Loucy (cell line): ENCODE data around the gene ICAM5.

Experiments
- H2AFZ ChIP-seq: fragments of 200-600 bp; sonication (generic); 2 replicates; pipeline ENCODE4 v1.6.0; 2016; ENCODE audit warnings: antibody characterized with exemption, mild to moderate bottlenecking, low read length, moderate library complexity
- H3F3A ChIP-seq: fragments of 200-600 bp; 2 replicates; pipeline ENCODE4 v1.6.0; 2016; ENCODE audit warnings: antibody characterized with exemption, low read depth, mild to moderate bottlenecking
- H3K27me3 ChIP-seq: fragments of 200-600 bp; sonication (generic); 2 replicates; pipeline ENCODE4 v1.6.1; 2014; ENCODE audit warnings: low read length, mild to moderate bottlenecking; ENCODE audit not compliant: insufficient read depth, poor library complexity, severe bottlenecking
- H3K36me3 ChIP-seq: fragments of 200-600 bp; sonication (generic); 2 replicates; pipeline ENCODE4 v1.6.1; 2016; ENCODE audit warnings: low read length; ENCODE audit not compliant: insufficient read depth
- H3K4me1 ChIP-seq: fragments of 200-600 bp; sonication (generic); 2 replicates; pipeline ENCODE4 v1.5.1; 2014; ENCODE audit warnings: low read length, mild to moderate bottlenecking; ENCODE audit not compliant: insufficient read depth, poor library complexity, severe bottlenecking
- H3K4me2 ChIP-seq: fragments of 200-600 bp; sonication (generic); 2 replicates; pipeline ENCODE4 v1.6.0; 2014; ENCODE audit warnings: antibody characterized with exemption, low read length, low read depth, mild to moderate bottlenecking; ENCODE audit not compliant: poor library complexity, severe bottlenecking
- H3K4me3 ChIP-seq: fragments of 200-600 bp; sonication (generic); 2 replicates; pipeline ENCODE4 v1.5.1; 2014; ENCODE audit warnings: low read length, mild to moderate bottlenecking, mixed read lengths; ENCODE audit not compliant: poor library complexity, severe bottlenecking
- H3K79me2 ChIP-seq: fragments of 200-600 bp; sonication (generic); 2 replicates; pipeline ENCODE4 v1.6.1; 2014; ENCODE audit warnings: low read length; ENCODE audit not compliant: insufficient read depth
- H3K9ac ChIP-seq: fragments of 200-600 bp; sonication (generic); 2 replicates; pipeline ENCODE4 v1.6.0; 2014; ENCODE audit warnings: mild to moderate bottlenecking, low read depth, low read length, moderate library complexity; ENCODE audit not compliant: poor library complexity, severe bottlenecking
- H3K9me2 ChIP-seq: fragments of 200-600 bp; sonication (generic); replicated peaks from 2 replicates; pipeline ENCODE4 v1.6.1; 2016; ENCODE audit warnings: low read depth, low read length, mixed read lengths
- H3K9me3 ChIP-seq: fragments of 200-600 bp; sonication (generic); 2 replicates; pipeline ENCODE4 v1.6.1; 2014; ENCODE audit warnings: mild to moderate bottlenecking, antibody characterized with exemption, low read length, low read depth; ENCODE audit not compliant: insufficient read depth
- H4K20me1 ChIP-seq: fragments of 200-600 bp; sonication (generic); 2 replicates; pipeline ENCODE4 v1.6.0; 2014; ENCODE audit warnings: antibody characterized with exemption, low read length, mild to moderate bottlenecking; ENCODE audit not compliant: insufficient read depth, poor library complexity, severe bottlenecking
- EZH2phosphoT487 ChIP-seq: fragments of 200-600 bp; IDR thresholded peaks from 2 replicates; pipeline ENCODE4 v1.6.1; 2018; ENCODE audit warnings: antibody characterized with exemption, mild to moderate bottlenecking, moderate library complexity, borderline replicate concordance
- TF ChIP-seq, protein P1 (sequence below): fragments of 200-600 bp; sonication (generic); conservative IDR thresholded peaks from 2 replicates; pipeline ENCODE4 v1.5.1; 2014; ENCODE audit warnings: mild to moderate bottlenecking, antibody characterized with exemption, low read length

ICAM5 gene

DNA sequence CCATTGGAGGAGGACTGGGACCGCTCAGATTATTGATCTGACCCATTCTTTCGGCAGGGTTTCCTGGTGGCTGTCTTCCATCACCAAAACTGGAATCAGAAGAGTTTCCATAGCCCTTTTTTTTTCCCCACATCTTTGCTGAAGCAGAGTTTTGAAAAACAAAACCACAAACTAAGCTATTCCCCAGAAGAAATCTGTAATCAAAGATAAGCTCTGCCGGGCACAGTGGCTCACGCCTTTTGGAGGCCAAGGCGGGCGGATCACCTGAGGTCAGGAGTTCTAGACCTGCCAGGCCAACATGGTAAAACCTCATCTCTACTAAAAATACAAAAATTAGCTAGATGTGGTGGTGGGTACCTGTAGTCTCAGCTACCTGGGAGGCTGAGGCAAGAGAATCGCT lies 23.0 kb upstream of the ICAM5 start:
- Histone ChIP-seq H3K9ac (no peak overlapping the region), H3K27me3 (no peaks in the 10 kb centered on the region), H2AFZ (no peak overlapping the region), H4K20me1 (no peaks in the 10 kb centered on the region), H3K4me3 (no peak overlapping the region), H3K4me1 (peaks cover 20% of the 10 kb centered on the region), H3K9me2 (no peaks in the 10 kb centered on the region), H3K79me2 (peaks cover 7% of the 10 kb centered on the region; the same call in 1 of the 2 replicates), H3K36me3 (no peaks in the 10 kb centered on the region), H3K9me3 (no peaks in the 10 kb centered on the region), H3F3A (no peaks in the 10 kb centered on the region), H3K4me2 (no peak overlapping the region)
- TF ChIP-seq, protein P1, sequence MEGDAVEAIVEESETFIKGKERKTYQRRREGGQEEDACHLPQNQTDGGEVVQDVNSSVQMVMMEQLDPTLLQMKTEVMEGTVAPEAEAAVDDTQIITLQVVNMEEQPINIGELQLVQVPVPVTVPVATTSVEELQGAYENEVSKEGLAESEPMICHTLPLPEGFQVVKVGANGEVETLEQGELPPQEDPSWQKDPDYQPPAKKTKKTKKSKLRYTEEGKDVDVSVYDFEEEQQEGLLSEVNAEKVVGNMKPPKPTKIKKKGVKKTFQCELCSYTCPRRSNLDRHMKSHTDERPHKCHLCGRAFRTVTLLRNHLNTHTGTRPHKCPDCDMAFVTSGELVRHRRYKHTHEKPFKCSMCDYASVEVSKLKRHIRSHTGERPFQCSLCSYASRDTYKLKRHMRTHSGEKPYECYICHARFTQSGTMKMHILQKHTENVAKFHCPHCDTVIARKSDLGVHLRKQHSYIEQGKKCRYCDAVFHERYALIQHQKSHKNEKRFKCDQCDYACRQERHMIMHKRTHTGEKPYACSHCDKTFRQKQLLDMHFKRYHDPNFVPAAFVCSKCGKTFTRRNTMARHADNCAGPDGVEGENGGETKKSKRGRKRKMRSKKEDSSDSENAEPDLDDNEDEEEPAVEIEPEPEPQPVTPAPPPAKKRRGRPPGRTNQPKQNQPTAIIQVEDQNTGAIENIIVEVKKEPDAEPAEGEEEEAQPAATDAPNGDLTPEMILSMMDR = no peak
- TF ChIP-seq EZH2phosphoT487 = no peak

GRCh38 chr19:10268071-10268470 lies 21.7 kb upstream of the ICAM5 start:
- Histone ChIP-seq H3K9ac (no peak overlapping the region), H3K79me2 (peaks cover 9% of the 10 kb centered on the region; the same call in 1 of the 2 replicates)

GRCh38 chr19:10269333-10270179 lies 20.2 kb upstream of the ICAM5 start:
- Histone ChIP-seq H3K79me2 (peaks cover 9% of the 10 kb centered on the region; the same call in 1 of the 2 replicates), H3K9me3 (no peaks in the 10 kb centered on the region), H3K9ac (peak overlapping the region; percentile 75), H2AFZ (peak overlapping the region; percentile 85), H4K20me1 (no peaks in the 10 kb centered on the region), H3K9me2 (no peaks in the 10 kb centered on the region), H3K36me3 (no peaks in the 10 kb centered on the region), H3K4me2 (peak overlapping the region; percentile 70), H3K4me3 (peak overlapping the region; percentile 73), H3F3A (no peaks in the 10 kb centered on the region), H3K27me3 (no peaks in the 10 kb centered on the region), H3K4me1 (peaks cover 21% of the 10 kb centered on the region)
- no peak for TF ChIP-seq EZH2phosphoT487
- TF ChIP-seq, protein P1 = peak; percentile 91

More at GRCh38 chr19:10268071-10268470, 21.7 kb upstream of the ICAM5 start:
- no peaks in the 10 kb centered on the region for H3F3A ChIP-seq
- TF ChIP-seq EZH2phosphoT487 = no peak
- no peaks in the 10 kb centered on the region for H3K36me3 ChIP-seq
- no peak overlapping the region for H2AFZ ChIP-seq
- no peaks in the 10 kb centered on the region for H3K9me2 ChIP-seq
- H3K27me3 ChIP-seq = no peaks in the 10 kb centered on the region
- H3K4me3 ChIP-seq = no peak overlapping the region
- peaks cover 21% of the 10 kb centered on the region for H3K4me1 ChIP-seq
- H4K20me1 ChIP-seq = no peaks in the 10 kb centered on the region
- no peaks in the 10 kb centered on the region for H3K9me3 ChIP-seq
- no peak overlapping the region for H3K4me2 ChIP-seq
